GM12874 (cell line): ENCODE measurements around the gene COMMD4.

Experiments
- TF ChIP-seq, protein P1 (sequence below): IDR thresholded peaks from 2 replicates; pipeline ENCODE4 v1.5.1; 2011; ENCODE audit warnings: low read depth, mild to moderate bottlenecking, control low read depth, low read length, moderate library complexity; ENCODE audit not compliant: insufficient read depth

The COMMD4 gene

DNA sequence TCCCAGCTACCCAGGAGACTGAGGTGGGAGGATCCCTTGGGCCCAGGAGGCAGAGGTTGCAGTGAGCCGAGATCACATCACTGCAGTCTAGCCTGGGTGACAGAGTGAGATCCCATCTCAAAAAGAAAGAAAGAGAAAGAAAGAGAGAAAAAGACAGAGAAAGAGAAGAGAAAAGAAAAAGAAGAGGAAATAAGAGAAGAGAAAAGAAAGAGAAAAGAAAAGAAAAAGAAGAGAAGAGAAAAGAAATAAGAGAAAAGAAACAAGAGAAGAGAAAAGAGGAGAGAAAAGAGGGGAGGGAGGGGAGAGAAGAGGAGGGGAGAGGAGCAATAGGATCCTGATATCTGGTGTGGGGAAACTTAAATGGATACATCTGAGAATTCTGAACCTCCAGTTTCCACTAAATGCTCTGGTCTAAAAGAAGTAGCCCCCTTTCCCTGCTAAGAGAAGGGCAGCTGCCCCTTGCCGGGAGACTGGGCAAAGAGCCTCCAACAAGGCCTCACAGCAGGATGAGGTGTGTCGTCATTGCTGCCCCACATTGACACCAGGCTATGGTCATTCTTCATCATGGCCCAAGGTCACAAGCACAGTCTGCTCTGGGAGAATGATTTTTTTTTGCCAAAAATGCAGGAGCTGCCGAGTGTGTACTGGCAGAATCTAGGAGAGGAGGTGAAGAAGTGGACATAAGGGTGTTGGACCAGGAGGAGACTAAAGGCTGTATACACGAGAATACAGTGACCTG is 21.1 kb upstream of the COMMD4 start:
- TF ChIP-seq, protein P1, sequence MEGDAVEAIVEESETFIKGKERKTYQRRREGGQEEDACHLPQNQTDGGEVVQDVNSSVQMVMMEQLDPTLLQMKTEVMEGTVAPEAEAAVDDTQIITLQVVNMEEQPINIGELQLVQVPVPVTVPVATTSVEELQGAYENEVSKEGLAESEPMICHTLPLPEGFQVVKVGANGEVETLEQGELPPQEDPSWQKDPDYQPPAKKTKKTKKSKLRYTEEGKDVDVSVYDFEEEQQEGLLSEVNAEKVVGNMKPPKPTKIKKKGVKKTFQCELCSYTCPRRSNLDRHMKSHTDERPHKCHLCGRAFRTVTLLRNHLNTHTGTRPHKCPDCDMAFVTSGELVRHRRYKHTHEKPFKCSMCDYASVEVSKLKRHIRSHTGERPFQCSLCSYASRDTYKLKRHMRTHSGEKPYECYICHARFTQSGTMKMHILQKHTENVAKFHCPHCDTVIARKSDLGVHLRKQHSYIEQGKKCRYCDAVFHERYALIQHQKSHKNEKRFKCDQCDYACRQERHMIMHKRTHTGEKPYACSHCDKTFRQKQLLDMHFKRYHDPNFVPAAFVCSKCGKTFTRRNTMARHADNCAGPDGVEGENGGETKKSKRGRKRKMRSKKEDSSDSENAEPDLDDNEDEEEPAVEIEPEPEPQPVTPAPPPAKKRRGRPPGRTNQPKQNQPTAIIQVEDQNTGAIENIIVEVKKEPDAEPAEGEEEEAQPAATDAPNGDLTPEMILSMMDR = no peak

DNA sequence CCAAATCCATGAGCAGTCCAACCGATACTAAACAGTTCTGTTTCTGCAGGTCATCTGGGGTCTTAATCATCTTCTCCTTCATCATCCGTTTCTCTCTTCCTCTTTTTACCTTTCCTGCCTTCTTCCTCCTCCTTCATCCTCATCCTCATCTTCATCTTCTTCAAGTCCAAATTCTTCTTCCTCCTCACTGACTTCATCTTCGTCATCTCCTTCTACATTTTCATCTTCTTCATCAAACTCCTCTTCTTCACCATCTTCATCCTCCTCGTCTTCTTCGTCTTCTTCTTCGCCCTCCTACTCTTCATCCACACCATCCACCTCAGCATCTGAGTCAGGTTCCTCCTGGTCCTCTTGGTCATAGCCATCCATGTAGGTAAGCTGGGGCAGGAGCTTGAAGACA is 14.2 kb upstream of the COMMD4 start:
- TF ChIP-seq, protein P1 = no peak

DNA sequence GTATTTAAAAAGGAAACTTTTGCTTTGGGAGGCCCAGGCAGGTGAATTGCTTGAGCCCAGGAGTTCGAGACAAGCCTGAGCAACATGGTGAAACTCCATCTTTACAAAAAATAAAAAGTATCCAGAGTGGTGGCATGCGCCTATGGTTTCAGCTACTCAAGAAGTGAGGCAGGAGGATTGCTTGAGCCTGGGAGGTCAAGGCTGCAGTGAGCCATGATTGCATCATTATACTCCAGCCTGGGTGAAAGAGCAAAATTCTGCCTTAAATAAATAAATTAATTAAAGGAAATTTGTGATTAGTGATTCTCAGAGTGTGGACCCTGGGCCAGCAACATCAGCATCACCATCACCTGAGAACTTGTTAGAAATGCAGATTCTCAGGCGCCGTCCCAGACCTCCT is 9.9 kb upstream of the COMMD4 start:
- TF ChIP-seq, protein P1 = no peak

DNA sequence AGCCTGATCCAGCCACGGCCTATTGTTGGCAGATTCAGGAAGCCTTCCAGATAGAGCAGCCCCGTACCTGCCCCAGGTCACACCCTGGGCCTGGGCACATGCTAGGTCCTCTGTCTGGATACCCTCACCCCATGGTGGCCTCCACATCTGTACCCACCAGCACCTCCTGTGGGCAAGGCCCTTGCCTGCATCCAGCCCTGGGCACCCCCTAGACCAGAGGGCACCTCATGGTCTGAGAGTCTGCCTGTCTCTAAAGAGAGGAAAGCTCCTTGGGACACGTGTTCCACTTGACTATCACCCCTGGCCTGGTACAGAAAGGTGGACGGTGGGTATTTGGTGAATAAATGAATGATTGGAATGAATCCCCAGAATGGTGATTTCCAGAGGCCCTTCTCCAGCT is 8.9 kb upstream of the COMMD4 start:
- TF ChIP-seq, protein P1 = no peak

DNA sequence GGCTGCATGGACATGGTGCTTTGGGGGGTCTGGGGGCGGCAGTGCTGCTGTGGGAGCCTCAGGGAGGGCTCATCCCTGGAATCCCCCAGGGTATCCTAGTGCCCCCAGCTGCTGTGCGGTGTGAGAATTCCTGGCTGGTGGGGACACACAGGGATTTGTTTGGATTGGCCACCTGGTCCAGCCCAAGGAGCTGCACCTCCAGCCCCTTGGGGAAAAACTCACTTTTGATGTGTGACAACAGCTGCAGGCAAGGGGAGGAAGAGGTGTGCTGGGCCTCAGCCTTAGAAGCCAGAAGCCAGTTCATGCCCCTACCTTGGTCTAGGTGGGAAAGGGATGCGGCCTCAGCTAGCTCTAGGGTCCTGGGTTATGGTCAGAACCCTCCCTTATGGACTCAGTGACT is 8.4 kb upstream of the COMMD4 start:
- TF ChIP-seq, protein P1 = no peak

DNA sequence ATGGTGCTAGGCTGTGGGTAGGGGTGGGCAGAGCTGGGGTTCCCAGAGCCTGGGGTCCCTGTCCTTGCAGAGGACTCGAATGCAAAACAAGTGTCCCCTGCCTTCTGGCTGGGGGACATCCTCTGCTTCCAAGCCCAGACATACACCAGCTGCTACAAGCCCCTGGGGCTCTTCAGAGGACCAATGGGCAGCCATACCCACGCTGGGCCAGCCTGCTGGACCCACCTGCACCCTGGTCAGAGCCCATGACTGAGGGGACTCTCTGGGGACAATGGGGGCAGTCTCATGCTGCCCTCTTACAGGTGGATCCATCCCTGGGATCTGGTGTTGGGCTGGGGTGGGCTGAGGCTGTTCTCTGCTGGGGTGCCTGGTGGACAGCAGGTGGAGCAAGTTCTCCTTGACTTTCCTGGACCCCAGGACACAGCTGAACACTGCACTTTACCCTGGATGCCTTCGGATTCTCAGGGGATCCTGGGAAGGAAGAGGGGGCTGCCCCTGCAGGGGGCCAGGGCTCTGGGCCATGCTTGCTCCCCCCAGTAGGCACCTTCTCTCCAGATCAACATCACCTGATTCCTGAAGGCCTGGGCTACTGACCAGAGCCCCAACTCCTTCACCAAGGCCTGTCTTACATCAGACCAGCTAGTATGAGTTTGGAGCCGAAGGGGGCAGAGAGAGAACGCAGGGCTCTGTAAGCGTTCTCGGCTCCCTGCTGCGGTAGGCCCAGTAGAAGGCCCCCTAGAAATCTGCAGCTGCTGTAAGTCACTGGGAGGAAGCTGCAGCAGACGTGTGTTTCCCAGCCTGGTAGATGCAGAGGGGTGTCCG is 7.2 kb upstream of the COMMD4 start:
- TF ChIP-seq, protein P1 = no peak

DNA sequence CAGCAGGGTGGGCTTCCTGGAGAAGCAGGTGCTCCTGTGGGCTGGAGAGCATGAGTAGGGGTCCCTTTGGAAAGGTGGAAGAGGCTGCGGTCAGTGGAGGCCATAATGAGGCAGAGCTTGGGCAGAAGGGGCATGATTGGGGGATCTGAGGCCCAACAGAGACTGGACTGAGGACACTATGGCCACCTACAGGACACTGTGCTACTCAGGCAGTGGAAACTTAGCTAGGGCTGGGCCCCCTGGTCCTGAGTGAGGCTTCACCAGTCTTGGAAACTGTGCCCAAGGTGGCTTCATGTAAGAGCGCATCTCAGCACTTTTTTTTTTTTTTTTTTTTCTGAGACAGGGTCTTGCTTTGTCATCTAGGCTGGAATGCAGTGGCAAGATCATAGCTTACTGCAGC is 6.3 kb upstream of the COMMD4 start:
- TF ChIP-seq, protein P1 = no peak
